Neural crest cell (in vitro differentiated cells): ENCODE results near the gene CELF6. TPM values are rescaled to one million over a fixed set of nuclear protein-coding genes. Genes with fewer than 3 reads are reported as not detected.
A peak's percentile ranks its signal among the peaks of the same experiment; 100 is the strongest.

Experiments
- DNase-seq: peaks from one replicate; pipeline ENCODE4 v3.0.0; 2021; ENCODE audit warnings: low read depth, mixed read lengths, low spot score
- H3K27ac Mint-ChIP-seq: one replicate; pipeline ENCODE4 v1.8.0; 2021; ENCODE audit warnings: mild to moderate bottlenecking, mixed read lengths; ENCODE audit not compliant: unreplicated experiment
- H3K27me3 Mint-ChIP-seq: 2 replicates; pipeline ENCODE4 v1.8.0; 2021; ENCODE audit warnings: low read depth, mild to moderate bottlenecking, mixed read lengths
- H3K36me3 Mint-ChIP-seq: 2 replicates; pipeline ENCODE4 v1.8.0; 2021; ENCODE audit warnings: low read depth, mild to moderate bottlenecking, mixed read lengths
- H3K4me1 Mint-ChIP-seq: 2 replicates; pipeline ENCODE4 v1.8.0; 2021; ENCODE audit warnings: mixed read lengths
- H3K4me3 Mint-ChIP-seq: one replicate; pipeline ENCODE4 v1.8.0; 2021; ENCODE audit warnings: mild to moderate bottlenecking, mixed read lengths
- H3K9me3 Mint-ChIP-seq: 2 replicates; pipeline ENCODE4 v1.8.0; 2021; ENCODE audit warnings: mixed read lengths
- total RNA-seq: library from RNA; stranded (reverse); gene quantifications from 2 replicates; pipeline ENCODE4 v1.2.1, GENCODE V29; 2021
- TF ChIP-seq, protein P1 (sequence below): fragments of 200-600 bp; sonication (generic); conservative IDR thresholded peaks from 2 replicates; pipeline ENCODE4 v1.5.0; 2021; ENCODE audit warnings: antibody characterized with exemption, mild to moderate bottlenecking

CELF6 gene
- total RNA-seq, 1 donor from 2014 or later: 1.3 TPM

DNA sequence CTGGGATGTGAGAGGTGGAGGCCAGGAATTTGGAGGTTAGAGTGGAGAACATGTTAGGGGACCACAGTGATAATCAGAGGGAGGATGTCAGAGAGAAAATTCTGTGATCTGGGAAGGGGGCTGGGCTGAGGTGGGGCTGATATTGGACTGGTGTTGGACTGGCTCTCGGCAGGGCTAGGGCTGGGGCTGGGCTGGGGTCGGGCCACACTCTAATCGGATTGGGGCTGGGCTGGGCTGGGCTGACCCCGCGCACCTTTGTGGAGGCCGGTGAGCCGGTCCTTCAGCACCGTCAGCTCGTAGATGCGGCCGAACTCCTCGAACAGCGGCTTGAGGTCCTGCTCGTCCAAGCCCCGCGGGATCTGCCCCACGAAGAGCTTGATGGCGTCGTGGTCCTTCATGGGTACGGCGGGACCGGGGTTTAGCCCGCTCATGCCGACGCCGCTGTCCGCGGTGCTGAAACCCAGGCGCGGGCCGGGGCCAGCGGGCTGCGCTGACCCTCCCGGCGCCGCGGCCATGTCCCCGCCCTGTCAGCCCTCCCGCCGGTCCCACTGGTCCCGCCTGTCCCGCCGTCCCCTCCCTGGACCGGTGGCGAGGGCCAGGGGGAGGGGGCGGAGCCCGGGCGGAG is 485 bp downstream of the CELF6 start:
- H3K4me1 Mint-ChIP-seq: peaks cover 19% of the 10 kb centered on the region
- peaks cover 4% of the 10 kb centered on the region for H3K36me3 Mint-ChIP-seq
- peak; percentile 79 for DNase-seq
- H3K9me3 Mint-ChIP-seq: peaks cover 4% of the 10 kb centered on the region
- TF ChIP-seq, protein P1, sequence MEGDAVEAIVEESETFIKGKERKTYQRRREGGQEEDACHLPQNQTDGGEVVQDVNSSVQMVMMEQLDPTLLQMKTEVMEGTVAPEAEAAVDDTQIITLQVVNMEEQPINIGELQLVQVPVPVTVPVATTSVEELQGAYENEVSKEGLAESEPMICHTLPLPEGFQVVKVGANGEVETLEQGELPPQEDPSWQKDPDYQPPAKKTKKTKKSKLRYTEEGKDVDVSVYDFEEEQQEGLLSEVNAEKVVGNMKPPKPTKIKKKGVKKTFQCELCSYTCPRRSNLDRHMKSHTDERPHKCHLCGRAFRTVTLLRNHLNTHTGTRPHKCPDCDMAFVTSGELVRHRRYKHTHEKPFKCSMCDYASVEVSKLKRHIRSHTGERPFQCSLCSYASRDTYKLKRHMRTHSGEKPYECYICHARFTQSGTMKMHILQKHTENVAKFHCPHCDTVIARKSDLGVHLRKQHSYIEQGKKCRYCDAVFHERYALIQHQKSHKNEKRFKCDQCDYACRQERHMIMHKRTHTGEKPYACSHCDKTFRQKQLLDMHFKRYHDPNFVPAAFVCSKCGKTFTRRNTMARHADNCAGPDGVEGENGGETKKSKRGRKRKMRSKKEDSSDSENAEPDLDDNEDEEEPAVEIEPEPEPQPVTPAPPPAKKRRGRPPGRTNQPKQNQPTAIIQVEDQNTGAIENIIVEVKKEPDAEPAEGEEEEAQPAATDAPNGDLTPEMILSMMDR: no peak
- peak overlapping the region; percentile 85 for H3K4me3 Mint-ChIP-seq
- H3K27ac Mint-ChIP-seq: no peak overlapping the region
- peaks cover 47% of the 10 kb centered on the region for H3K27me3 Mint-ChIP-seq

DNA sequence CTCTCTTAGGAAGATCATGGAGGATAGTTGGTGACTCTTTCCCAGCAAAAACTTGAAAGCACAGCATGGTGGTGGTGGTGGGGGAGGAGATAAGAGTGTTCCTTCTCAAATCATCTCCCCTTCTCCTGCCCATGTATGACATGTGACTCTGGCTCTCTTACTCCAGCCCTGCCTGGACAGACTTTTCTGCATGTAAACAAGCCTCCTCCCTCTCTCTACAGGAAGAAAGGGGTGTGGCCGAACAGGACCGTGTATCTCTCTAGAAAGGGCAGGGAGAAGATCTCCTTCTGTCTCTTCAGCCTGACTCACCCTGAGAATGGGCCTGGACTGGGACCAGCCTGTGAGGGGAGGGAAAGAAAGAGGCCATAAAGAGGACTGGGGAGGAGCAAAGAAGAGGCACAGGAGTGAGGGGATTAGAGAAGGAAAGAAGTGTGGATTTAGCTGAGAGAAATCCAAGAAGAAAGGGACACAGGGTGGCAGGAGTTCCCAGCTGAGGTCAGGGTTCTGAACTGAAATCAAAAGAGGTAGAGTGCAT is 1.5 kb downstream of the CELF6 start:
- peak overlapping the region; percentile 85 for H3K4me3 Mint-ChIP-seq
- no peak for DNase-seq
- H3K9me3 Mint-ChIP-seq: no peaks in the 10 kb centered on the region
- peaks cover 19% of the 10 kb centered on the region for H3K4me1 Mint-ChIP-seq
- peaks cover 47% of the 10 kb centered on the region for H3K27me3 Mint-ChIP-seq
- no peaks in the 10 kb centered on the region for H3K36me3 Mint-ChIP-seq
- H3K27ac Mint-ChIP-seq: no peak overlapping the region
- TF ChIP-seq, protein P1: no peak

DNA sequence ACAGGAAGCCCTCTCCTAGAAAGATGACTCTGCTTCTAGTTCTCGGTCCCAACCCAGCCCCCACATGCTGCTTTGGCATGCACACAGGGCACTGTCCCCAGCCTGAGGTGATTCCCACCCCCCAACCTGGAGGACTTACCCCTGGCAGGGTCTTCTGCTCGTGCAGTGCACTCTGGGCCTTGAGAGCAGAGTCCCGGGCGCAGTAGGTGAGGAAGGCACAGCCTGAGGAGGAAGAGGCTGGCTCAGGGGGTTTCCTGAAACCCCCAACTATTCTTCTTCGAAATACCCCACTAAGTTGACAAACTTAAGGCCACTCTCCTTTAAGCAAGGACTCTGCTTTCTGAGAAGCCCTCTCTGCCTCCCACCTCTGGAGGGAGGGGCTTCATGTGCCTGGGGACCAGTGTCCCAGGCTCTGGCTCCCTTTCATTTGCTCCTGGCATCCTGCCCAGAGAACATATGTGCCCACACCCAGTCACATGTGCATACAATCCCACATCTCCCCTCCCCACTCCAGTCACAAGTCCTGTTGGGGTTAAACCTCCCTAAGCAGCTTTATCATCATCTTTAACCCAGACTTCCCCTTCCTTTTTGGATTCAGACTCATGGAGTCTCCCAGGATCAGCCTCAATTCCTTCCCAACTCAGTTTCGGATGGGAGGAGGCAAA is 4.1 kb downstream of the CELF6 start:
- Mint-ChIP-seq H3K4me3 (no peak overlapping the region), H3K27ac (no peak overlapping the region), H3K27me3 (peaks cover 50% of the 10 kb centered on the region), H3K4me1 (peaks cover 17% of the 10 kb centered on the region), H3K36me3 (no peaks in the 10 kb centered on the region), H3K9me3 (no peaks in the 10 kb centered on the region)
- TF ChIP-seq, protein P1: no peak
- DNase-seq: no peak

DNA sequence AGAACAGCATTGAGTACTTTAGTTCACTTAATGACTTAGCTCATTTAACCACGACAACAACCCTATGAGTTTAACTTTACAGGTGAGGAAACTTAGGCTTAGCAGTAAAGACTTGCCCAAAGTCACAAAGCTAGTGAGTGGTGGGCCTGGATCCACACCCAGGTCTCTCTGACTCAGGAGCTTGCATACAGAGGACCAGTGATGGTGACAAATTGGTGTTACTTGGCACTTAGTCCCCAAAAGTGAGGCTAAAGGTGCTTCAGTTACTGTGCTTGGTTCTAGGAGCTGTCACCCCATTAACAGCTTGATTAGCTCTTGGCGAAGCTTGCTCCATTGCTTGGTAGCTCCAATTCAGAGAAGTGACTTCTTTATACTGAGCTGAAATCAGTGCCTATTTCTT is 6.1 kb downstream of the CELF6 start:
- H3K4me1 Mint-ChIP-seq: peaks cover 4% of the 10 kb centered on the region
- TF ChIP-seq, protein P1: no peak
- H3K27ac Mint-ChIP-seq: no peak overlapping the region
- no peaks in the 10 kb centered on the region for H3K36me3 Mint-ChIP-seq
- no peak for DNase-seq
- H3K27me3 Mint-ChIP-seq: peaks cover 54% of the 10 kb centered on the region
- H3K9me3 Mint-ChIP-seq: no peaks in the 10 kb centered on the region
- H3K4me3 Mint-ChIP-seq: no peak overlapping the region

DNA sequence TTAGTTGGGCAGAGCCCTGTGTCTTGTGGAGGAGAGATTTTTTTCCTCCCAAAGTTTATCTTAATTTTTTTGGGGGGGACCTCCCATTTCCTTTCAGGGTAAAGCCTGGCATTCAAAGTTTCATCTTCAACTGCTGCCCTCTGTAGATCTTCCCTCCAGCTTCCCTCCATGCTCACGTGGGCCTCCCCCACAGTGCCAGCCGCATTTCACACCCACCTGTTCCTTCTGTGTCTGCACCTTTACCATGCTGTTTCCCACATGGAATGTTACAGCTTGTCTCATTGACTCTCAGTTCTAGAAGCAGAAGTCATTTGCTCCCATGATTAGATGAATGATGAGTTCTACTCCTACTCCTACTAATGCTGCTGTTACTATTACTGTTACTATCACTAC is 6.5 kb downstream of the CELF6 start:
- Mint-ChIP-seq H3K36me3 (no peaks in the 10 kb centered on the region), H3K27me3 (peaks cover 50% of the 10 kb centered on the region), H3K4me3 (no peak overlapping the region), H3K4me1 (no peaks in the 10 kb centered on the region), H3K9me3 (no peaks in the 10 kb centered on the region), H3K27ac (no peak overlapping the region)
- TF ChIP-seq, protein P1: no peak
- DNase-seq: no peak
